Measurements from ENCODE around the gene KRT6C.
"Not testable (repeated sequence)": the region's sequence is repeated elsewhere in the genome, so short reads cannot be mapped to it uniquely, and the experiment has no call there.

Gene KRT6C

DNA sequence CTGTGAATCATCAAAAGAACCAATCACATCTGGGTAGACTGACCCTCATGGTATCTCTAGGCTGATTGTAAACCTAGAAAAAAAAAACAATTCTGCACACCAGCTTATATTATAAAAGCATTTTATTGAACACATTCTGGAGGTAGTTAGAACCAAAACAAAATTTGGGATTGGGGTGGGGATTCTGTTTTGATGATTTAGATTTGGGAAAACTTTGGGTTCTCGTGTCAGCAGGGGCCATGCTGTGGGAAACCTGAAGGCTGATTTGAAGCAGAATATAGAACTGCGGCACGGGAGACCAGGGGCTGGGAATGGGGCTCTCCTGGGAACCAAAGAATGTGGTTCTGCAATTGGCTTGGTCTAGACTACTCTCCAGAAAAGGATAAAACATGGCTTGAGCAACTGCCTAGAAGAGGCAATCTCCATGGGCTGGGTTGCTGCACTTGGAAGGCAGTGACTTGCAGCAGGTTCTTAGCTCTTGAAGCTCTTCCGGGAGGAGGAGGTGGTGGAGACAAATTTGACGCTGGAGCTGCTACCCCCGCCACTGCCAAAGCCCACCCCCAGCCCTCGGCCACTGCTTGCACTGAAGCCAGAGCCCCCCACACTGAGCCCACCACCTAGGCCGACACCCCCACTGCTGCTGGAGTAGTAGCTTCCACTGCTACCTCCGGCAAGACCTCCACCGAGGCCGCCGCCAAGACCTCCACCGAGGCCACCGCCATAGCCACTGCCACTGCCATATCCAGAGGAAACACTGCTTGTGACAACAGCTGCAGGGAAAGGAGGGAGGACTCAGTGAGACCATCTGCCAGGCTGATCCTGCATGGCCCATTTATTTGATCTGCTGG, 41.1 kb upstream of the KRT6C start:
- H3K9me3 ChIP-seq (ENCODE audit: low read length) = no peaks in the 10 kb centered on the region
- no peaks in the 10 kb centered on the region for H3K36me3 ChIP-seq (ENCODE audit: insufficient read depth, low read length)
- no peak overlapping the region for H3K4me3 ChIP-seq (ENCODE audit: low read length)
- H3K27me3 ChIP-seq (ENCODE audit: insufficient read depth, low read length) = no peaks in the 10 kb centered on the region
- no peak overlapping the region for H2AFZ ChIP-seq (ENCODE audit: low read depth, low read length)
- H3K4me1 ChIP-seq (ENCODE audit: insufficient read depth, low read length) = no peaks in the 10 kb centered on the region

DNA sequence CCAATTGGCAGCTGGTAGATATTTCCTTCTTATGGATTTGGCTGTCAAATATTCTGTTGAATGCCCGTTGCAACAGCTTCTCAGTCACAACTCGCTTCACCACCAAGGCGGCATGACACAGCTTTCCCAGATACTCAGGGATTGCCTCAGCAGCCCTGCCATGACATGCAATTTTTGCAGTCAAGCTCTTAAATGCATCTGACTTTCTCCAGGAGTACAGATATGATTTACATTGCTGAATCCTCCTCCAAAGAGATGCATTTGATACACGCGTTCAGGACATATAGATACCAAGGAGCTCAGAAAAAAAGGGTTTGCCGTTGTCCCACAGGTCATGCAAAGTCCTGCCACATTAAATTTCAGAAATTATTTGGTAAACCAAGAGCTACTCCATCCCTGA, 40.1 kb upstream of the KRT6C start:
- Histone ChIP-seq H3K9me3 (ENCODE audit: low read length) (no peaks in the 10 kb centered on the region), H3K4me3 (ENCODE audit: low read length) (no peak overlapping the region), H3K27me3 (ENCODE audit: insufficient read depth, low read length) (no peaks in the 10 kb centered on the region), H3K36me3 (ENCODE audit: insufficient read depth, low read length) (no peaks in the 10 kb centered on the region), H2AFZ (ENCODE audit: low read depth, low read length) (no peak overlapping the region), H3K4me1 (ENCODE audit: insufficient read depth, low read length) (no peaks in the 10 kb centered on the region)

DNA sequence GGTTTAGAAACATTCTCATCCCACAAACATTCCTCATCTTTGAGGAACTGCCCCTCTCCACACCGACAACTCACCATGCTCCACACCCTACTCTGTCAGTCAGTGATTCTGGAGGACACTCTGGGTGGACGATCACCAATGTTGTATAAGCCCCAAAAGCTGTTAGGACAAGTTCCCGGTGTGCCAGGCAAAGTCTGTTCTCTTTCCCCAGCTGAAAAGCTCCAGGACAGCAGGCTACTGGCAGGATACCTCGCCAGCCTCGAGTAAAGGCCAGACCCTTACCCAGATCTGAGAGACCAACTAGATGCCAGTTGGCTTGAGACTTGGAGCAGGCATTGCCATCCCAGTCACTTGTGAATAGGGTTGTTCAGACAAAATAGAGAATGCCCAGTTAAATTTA, 34.6 kb upstream of the KRT6C start:
- Histone ChIP-seq H3K9me3 (ENCODE audit: low read length) (no peaks in the 10 kb centered on the region), H3K27me3 (ENCODE audit: insufficient read depth, low read length) (no peaks in the 10 kb centered on the region), H2AFZ (ENCODE audit: low read depth, low read length) (no peak overlapping the region), H3K4me3 (ENCODE audit: low read length) (no peak overlapping the region), H3K36me3 (ENCODE audit: insufficient read depth, low read length) (no peaks in the 10 kb centered on the region), H3K4me1 (ENCODE audit: insufficient read depth, low read length) (no peaks in the 10 kb centered on the region)

DNA sequence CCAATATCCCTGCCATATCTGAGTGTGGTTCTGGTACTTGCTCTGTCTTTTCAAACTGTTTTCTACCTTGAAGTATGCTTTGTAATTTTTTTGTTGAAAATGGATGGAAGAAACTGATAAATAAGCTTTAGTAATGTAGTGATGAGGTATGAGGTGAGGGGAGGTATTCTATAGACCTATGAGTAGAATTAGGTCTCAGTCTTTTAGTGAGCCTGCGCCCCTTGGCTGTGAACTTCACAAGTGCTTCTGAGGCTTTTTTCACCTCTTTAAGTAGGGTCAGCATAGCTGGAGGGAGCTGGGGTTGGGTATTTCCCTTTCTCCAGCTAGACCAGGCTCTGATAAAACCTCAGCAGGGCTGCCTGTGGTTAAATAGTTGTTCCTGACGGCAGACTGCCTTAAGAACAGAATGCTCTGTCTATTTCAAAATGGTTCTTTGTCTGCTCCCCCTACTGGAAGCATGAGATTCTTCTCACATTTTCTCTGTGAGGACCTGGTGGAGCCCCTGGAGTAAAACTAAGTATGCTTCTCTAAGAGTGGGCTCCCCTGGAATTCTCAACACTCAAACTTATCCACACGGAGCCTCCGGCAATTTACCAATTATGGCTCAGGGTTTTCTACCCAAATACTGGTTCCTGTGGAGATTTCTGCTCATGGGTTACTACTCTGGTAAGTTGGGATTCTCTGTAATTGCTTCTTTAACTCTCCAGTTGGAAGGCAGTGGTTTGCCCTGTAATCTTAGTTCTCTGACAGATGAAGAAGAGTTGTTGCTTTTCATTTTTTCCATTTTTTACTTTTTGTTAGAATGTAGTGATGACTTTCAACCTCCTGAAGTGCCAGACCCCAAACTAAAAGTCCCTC, 33.5 kb upstream of the KRT6C start:
- H2AFZ ChIP-seq (ENCODE audit: low read depth, low read length) = no peak overlapping the region
- no peaks in the 10 kb centered on the region for H3K4me1 ChIP-seq (ENCODE audit: insufficient read depth, low read length)
- no peaks in the 10 kb centered on the region for H3K9me3 ChIP-seq (ENCODE audit: low read length)
- H3K36me3 ChIP-seq (ENCODE audit: insufficient read depth, low read length) = no peaks in the 10 kb centered on the region
- H3K27me3 ChIP-seq (ENCODE audit: insufficient read depth, low read length) = no peaks in the 10 kb centered on the region
- H3K4me3 ChIP-seq (ENCODE audit: low read length) = no peak overlapping the region

DNA sequence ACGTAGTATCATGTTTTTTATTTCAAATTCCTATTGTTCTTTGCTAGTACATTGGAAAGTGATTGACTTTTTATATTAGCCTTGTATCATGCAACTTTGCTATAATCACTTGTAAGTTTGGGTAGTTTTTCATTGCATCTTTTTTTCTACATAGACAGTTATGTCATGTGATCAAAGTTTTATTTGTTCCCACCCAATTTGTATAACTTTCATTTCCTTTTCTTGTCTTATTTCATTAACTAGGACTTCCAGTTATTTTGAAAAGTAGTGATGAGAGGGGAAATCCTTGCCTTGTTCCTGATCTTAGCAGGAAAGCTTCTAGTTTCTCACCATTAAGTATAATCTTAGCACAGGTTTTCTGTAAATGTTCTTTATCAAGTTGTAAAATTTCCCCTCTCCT, 29.3 kb upstream of the KRT6C start:
- no peaks in the 10 kb centered on the region for H3K4me1 ChIP-seq (ENCODE audit: insufficient read depth, low read length)
- no peak overlapping the region for H3K4me3 ChIP-seq (ENCODE audit: low read length)
- no peak overlapping the region for H2AFZ ChIP-seq (ENCODE audit: low read depth, low read length)
- no peaks in the 10 kb centered on the region for H3K9me3 ChIP-seq (ENCODE audit: low read length)
- no peaks in the 10 kb centered on the region for H3K27me3 ChIP-seq (ENCODE audit: insufficient read depth, low read length)
- no peaks in the 10 kb centered on the region for H3K36me3 ChIP-seq (ENCODE audit: insufficient read depth, low read length)

DNA sequence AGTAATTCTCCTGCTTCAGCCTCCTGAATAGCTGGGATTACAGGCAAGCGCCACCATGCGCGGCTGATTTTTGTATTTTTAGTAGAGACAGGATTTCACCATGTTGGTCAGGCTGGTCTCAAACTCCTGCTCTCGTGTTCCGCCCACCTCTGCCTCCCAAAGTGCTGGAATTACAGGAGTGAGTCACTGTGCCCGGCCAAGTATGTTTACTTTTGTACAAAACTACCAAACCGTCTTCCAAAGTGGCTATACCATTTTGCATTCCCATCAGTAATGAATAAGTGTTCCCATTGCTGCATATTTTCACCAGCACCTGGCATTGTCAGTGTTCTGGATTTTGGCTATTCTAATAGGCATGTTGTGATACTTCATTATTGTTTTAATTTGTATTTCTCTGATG, 27.9 kb upstream of the KRT6C start:
- no peak overlapping the region for H3K4me3 ChIP-seq (ENCODE audit: low read length)
- H3K4me1 ChIP-seq (ENCODE audit: insufficient read depth, low read length) = no peaks in the 10 kb centered on the region
- no peaks in the 10 kb centered on the region for H3K9me3 ChIP-seq (ENCODE audit: low read length)
- H2AFZ ChIP-seq (ENCODE audit: low read depth, low read length) = no peak overlapping the region
- H3K36me3 ChIP-seq (ENCODE audit: insufficient read depth, low read length) = no peaks in the 10 kb centered on the region
- H3K27me3 ChIP-seq (ENCODE audit: insufficient read depth, low read length) = peaks cover 2% of the 10 kb centered on the region

DNA sequence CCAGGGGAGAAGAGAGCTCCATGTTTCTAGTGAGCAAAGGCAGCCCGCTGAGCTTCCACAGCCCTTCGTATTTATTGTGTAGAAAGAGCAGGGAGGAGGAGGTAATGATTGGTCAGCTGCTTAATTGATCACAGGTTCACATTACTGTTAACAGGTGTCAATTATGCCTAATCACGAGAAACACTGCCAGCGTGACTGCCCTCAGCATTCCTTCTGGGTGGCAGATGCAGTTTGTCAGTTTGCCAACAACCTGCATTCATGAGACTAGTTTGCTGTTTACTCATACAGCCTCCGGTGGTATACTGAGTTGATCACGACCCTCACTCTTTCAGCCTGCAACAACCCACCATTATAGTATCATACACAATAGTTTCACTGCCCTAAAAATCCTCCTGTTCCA, 27.0 kb upstream of the KRT6C start:
- H3K9me3 ChIP-seq (ENCODE audit: low read length); H3K4me1 ChIP-seq (ENCODE audit: insufficient read depth, low read length); H3K4me3 ChIP-seq (ENCODE audit: low read length); H3K36me3 ChIP-seq (ENCODE audit: insufficient read depth, low read length); H3K27me3 ChIP-seq (ENCODE audit: insufficient read depth, low read length); H2AFZ ChIP-seq (ENCODE audit: low read depth, low read length): not testable (repeated sequence)

DNA sequence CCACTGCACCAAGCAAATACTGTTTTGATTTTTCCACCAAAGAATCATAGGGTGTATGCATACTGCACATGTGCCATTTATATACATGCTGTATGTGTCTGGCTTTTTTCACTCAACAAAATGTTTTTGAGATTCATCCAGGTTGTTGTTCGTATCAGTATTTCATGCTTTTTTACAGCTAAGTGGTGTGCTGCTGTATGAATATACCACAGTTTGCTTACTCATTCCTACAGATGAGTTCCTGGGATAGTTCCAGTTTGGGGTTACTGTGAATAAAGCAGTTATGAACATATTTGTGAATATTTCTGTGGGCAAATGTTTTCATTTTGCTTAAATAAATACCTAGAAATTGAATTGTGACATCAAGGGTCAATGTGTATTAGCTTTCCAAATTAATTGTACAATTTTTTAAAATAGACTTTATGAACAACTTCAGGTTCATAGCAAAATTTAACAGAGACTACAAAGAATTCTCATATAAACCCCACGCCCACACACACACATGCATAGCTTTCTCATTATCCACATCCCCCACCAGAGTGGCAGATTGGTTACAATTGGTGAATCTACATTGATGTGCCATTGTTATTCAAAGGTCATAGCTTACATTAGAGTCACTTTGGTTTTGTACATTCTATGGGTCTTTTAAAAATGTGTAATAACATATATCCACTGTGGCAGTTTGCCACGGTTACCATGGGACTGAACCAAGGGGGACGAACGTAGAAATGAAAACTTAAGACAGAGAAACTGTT, 26.4 kb upstream of the KRT6C start:
- Histone ChIP-seq H2AFZ (ENCODE audit: low read depth, low read length) (no peak overlapping the region), H3K27me3 (ENCODE audit: insufficient read depth, low read length) (peaks cover 2% of the 10 kb centered on the region), H3K36me3 (ENCODE audit: insufficient read depth, low read length) (no peaks in the 10 kb centered on the region), H3K4me1 (ENCODE audit: insufficient read depth, low read length) (no peaks in the 10 kb centered on the region), H3K9me3 (ENCODE audit: low read length) (no peaks in the 10 kb centered on the region), H3K4me3 (ENCODE audit: low read length) (no peak overlapping the region)

DNA sequence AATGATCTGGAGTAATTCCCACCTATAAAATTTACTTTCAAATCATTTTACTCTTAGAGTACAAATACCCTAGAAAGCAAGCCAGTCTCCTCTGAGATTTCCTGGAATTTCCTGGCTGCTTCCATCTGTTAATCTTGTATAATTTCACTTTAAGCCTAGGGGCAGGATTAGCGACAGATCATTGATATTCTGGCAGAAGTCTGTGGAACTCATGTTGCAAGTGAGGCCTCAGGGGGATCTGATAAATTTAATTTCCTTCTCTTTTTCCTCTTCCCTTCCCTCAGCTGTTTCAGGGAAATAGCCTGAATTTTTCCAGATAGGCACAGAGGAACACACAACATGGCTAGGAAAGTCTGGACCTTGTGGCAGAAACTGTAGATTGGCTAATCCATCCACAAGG, 25.3 kb upstream of the KRT6C start:
- no peak overlapping the region for H2AFZ ChIP-seq (ENCODE audit: low read depth, low read length)
- no peak overlapping the region for H3K4me3 ChIP-seq (ENCODE audit: low read length)
- H3K27me3 ChIP-seq (ENCODE audit: insufficient read depth, low read length) = peaks cover 2% of the 10 kb centered on the region
- H3K4me1 ChIP-seq (ENCODE audit: insufficient read depth, low read length) = no peaks in the 10 kb centered on the region
- no peaks in the 10 kb centered on the region for H3K9me3 ChIP-seq (ENCODE audit: low read length)
- H3K36me3 ChIP-seq (ENCODE audit: insufficient read depth, low read length) = no peaks in the 10 kb centered on the region

DNA sequence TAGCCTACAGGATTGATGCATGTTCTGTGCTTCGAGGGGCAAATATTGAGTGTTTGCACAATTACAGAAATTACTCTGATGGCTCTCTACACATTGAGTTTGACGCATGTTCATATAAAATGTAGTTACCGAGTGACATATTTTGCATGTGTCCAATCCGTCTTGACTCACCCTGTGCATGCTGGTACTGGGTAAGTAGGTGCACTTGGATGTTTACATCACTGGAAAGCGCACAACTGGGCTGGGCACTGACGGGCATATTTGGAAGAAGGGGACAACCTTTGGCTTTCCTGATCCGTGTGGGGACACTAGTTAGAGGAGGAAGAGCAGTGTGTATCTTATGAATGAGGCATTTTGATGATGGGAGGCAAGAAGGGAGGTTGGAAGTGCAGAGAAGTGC, 24.4 kb upstream of the KRT6C start:
- H2AFZ ChIP-seq (ENCODE audit: low read depth, low read length) = no peak overlapping the region
- peaks cover 2% of the 10 kb centered on the region for H3K27me3 ChIP-seq (ENCODE audit: insufficient read depth, low read length)
- H3K4me3 ChIP-seq (ENCODE audit: low read length) = no peak overlapping the region
- H3K4me1 ChIP-seq (ENCODE audit: insufficient read depth, low read length) = no peaks in the 10 kb centered on the region
- no peaks in the 10 kb centered on the region for H3K9me3 ChIP-seq (ENCODE audit: low read length)
- no peaks in the 10 kb centered on the region for H3K36me3 ChIP-seq (ENCODE audit: insufficient read depth, low read length)

DNA sequence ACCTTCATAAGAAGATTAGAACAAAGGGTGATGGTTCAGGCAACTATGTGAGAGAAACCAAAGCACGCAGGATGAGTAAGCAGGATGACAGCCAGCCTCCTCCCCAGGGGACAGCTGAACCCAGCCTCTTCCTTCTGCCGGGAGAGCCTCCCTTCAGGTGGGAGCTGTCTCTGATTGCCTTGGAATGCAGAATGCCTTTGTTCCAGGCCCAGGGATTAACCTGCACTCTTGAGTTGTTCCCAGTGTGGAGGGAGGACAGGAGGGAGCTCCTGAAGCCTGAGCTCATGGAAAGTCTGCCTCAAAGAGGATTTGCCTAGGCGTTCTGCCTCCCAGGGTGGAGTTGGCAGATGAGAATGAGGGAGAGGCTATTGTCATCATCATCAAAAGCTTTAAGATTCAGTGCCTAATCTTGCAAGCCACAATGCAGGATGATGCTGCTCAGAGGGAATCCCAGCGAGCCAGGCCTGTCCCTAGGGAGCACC, 23.0 kb upstream of the KRT6C start:
- Histone ChIP-seq H2AFZ (ENCODE audit: low read depth, low read length) (no peak overlapping the region), H3K36me3 (ENCODE audit: insufficient read depth, low read length) (no peaks in the 10 kb centered on the region), H3K9me3 (ENCODE audit: low read length) (no peaks in the 10 kb centered on the region), H3K27me3 (ENCODE audit: insufficient read depth, low read length) (peaks cover 2% of the 10 kb centered on the region), H3K4me3 (ENCODE audit: low read length) (no peak overlapping the region), H3K4me1 (ENCODE audit: insufficient read depth, low read length) (no peaks in the 10 kb centered on the region)

DNA sequence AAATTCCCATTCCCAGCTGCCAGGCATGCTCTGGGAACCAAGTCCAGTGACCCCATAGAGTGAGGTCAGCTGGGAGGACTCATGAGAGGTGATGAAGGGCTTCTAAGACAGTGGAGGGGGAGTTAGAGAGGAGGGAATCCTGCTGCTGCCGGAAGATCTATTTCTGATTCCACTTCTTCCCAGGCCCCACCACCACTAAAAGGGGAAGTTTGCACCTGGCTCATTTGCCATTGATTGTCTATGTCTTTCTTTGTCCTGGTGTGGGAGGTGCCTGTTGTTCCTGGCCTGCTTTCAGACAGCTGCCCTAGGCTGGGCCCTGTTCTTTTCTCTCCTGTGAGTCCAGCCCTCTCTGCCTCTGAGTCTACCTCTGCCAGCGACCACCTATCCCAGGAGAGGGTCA, 22.4 kb upstream of the KRT6C start:
- H3K36me3 ChIP-seq (ENCODE audit: insufficient read depth, low read length) = no peaks in the 10 kb centered on the region
- H3K4me3 ChIP-seq (ENCODE audit: low read length) = no peak overlapping the region
- H2AFZ ChIP-seq (ENCODE audit: low read depth, low read length) = no peak overlapping the region
- no peaks in the 10 kb centered on the region for H3K9me3 ChIP-seq (ENCODE audit: low read length)
- H3K27me3 ChIP-seq (ENCODE audit: insufficient read depth, low read length) = peaks cover 2% of the 10 kb centered on the region
- no peaks in the 10 kb centered on the region for H3K4me1 ChIP-seq (ENCODE audit: insufficient read depth, low read length)

DNA sequence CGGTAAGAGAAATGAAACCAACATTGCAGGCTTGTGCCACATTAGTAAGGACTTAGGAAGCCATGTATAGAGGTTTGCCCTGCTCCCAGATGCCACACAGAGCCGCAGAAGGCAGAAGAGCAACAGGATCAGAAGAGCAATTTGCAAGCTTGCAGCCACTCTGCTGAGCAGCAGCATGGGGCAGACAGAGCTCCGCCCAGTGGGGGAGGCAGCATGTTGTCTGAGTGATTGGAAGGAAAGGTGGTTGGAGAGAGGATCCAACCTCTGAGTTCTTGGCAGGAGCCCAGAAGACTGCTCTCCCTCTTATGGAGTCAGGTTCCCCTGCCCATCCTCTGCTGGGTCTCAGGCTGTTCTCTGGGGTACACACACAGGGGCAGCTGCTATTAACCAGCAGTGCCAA, 21.8 kb upstream of the KRT6C start:
- Histone ChIP-seq H3K4me1 (ENCODE audit: insufficient read depth, low read length) (no peaks in the 10 kb centered on the region), H3K36me3 (ENCODE audit: insufficient read depth, low read length) (no peaks in the 10 kb centered on the region), H3K4me3 (ENCODE audit: low read length) (no peak overlapping the region), H2AFZ (ENCODE audit: low read depth, low read length) (no peak overlapping the region), H3K9me3 (ENCODE audit: low read length) (no peaks in the 10 kb centered on the region), H3K27me3 (ENCODE audit: insufficient read depth, low read length) (peaks cover 2% of the 10 kb centered on the region)

Data from neuron (in vitro differentiated cells).